ENCODE measurements around the gene SPINK9. TPM values are rescaled to one million over a fixed set of nuclear protein-coding genes. Genes with fewer than 3 reads are reported as not detected.
A peak's percentile ranks its signal among the peaks of the same experiment; 100 is the strongest.
"Not testable (repeated sequence)": the region's sequence is repeated elsewhere in the genome, so short reads cannot be mapped to it uniquely, and the experiment has no call there.

The SPINK9 gene
- total RNA-seq, 4 donors from 2014 or later: not detected

GRCh38 chr5:148309746-148310145 lies 25.6 kb upstream of the SPINK9 start:
- no peak overlapping the region for H3K4me3 ChIP-seq
- no peak for DNase-seq (ENCODE audit: low spot score in 2 of 2)
- H3K9me3 ChIP-seq: peaks cover 9% of the 10 kb centered on the region
- no peaks in the 10 kb centered on the region for H3K36me3 ChIP-seq
- H3K27me3 ChIP-seq: no peaks in the 10 kb centered on the region
- no peaks in the 10 kb centered on the region for H3K4me1 ChIP-seq
- no peak overlapping the region for H3K27ac ChIP-seq
- TF ChIP-seq POLR2A (IDR thresholded peaks at IDR 0.05) (no peak), EP300 (IDR thresholded peaks at IDR 0.05) (no peak), POLR2AphosphoS5 (IDR thresholded peaks at IDR 0.05) (no peak)
- TF ChIP-seq, protein P1, sequence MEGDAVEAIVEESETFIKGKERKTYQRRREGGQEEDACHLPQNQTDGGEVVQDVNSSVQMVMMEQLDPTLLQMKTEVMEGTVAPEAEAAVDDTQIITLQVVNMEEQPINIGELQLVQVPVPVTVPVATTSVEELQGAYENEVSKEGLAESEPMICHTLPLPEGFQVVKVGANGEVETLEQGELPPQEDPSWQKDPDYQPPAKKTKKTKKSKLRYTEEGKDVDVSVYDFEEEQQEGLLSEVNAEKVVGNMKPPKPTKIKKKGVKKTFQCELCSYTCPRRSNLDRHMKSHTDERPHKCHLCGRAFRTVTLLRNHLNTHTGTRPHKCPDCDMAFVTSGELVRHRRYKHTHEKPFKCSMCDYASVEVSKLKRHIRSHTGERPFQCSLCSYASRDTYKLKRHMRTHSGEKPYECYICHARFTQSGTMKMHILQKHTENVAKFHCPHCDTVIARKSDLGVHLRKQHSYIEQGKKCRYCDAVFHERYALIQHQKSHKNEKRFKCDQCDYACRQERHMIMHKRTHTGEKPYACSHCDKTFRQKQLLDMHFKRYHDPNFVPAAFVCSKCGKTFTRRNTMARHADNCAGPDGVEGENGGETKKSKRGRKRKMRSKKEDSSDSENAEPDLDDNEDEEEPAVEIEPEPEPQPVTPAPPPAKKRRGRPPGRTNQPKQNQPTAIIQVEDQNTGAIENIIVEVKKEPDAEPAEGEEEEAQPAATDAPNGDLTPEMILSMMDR (IDR thresholded peaks at IDR 0.05): no peak

- 75% methylated on average over 3 of the region's 3 CpGs for WGBS
- Histone ChIP-seq H3K4me1 (no peaks in the 10 kb centered on the region), H3K27ac (no peak overlapping the region), H3K9me3 (peaks cover 9% of the 10 kb centered on the region), H3K36me3 (no peaks in the 10 kb centered on the region), H3K4me3 (no peak overlapping the region), H3K27me3 (no peaks in the 10 kb centered on the region)
- no peak for DNase-seq (ENCODE audit: low spot score in 2 of 2)
- TF ChIP-seq POLR2A (IDR thresholded peaks at IDR 0.05) (no peak), POLR2AphosphoS5 (IDR thresholded peaks at IDR 0.05) (no peak), EP300 (IDR thresholded peaks at IDR 0.05) (no peak)
- TF ChIP-seq, protein P1 (IDR thresholded peaks at IDR 0.05): no peak
These were observed 23.9 kb upstream of the SPINK9 start for GRCh38 chr5:148311484-148311883.

GRCh38 chr5:148312153-148312552 lies 23.2 kb upstream of the SPINK9 start, which contains the start of gene SPINK7:
TSS of gene SPINK7 (plus strand) at chr5:148312423. CDS start at chr5:148312484, 61 bp downstream.
- Histone ChIP-seq H3K4me3 (no peak within 1 kb of the TSS), H3K27ac (no peak within 1 kb of the TSS), H3K4me1 (no peaks in the 10 kb centered on the region), H3K27me3 (no peaks in the 10 kb centered on the region), H3K36me3 (no peaks in the 10 kb centered on the region), H3K9me3 (peaks cover 9% of the 10 kb centered on the region)
- TF ChIP-seq EP300 (IDR thresholded peaks at IDR 0.05): no peak
- no peak for DNase-seq (ENCODE audit: low spot score in 2 of 2)
- 73% methylated on average over 3 of the region's 3 CpGs for whole genome bisulfite sequencing

DNA sequence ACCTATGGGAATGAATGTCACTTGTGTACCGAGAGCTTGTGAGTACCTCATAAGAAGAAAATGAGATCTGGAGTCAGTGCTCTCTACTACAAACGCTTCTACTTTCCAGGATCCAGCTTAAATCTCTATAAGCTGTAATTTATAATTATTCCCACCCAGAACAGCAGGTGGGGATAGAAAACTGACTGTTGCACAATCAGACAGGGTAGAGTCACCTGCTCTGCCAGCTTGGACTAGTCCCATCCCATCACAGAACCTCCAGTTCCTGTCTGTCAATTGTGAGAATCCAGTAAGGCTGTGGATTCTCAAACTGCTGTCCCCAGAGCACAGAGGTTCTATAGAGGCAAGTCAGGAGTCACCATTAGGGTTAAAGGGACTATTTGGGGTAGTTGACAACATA lies 21.2 kb upstream of the SPINK9 start:
- TF ChIP-seq EP300 (IDR thresholded peaks at IDR 0.05) (no peak), POLR2A (IDR thresholded peaks at IDR 0.05) (no peak), POLR2AphosphoS5 (IDR thresholded peaks at IDR 0.05) (no peak)
- TF ChIP-seq, protein P1 (IDR thresholded peaks at IDR 0.05): no peak
- H3K4me1 ChIP-seq: no peaks in the 10 kb centered on the region
- no peak for DNase-seq (ENCODE audit: low spot score in 2 of 2)
- H3K36me3 ChIP-seq: no peaks in the 10 kb centered on the region
- H3K9me3 ChIP-seq: peaks cover 2% of the 10 kb centered on the region
- H3K27ac ChIP-seq: no peak overlapping the region
- no peak overlapping the region for H3K4me3 ChIP-seq
- no peaks in the 10 kb centered on the region for H3K27me3 ChIP-seq
- WGBS: 63% methylated on average over 2 of the region's 2 CpGs

DNA sequence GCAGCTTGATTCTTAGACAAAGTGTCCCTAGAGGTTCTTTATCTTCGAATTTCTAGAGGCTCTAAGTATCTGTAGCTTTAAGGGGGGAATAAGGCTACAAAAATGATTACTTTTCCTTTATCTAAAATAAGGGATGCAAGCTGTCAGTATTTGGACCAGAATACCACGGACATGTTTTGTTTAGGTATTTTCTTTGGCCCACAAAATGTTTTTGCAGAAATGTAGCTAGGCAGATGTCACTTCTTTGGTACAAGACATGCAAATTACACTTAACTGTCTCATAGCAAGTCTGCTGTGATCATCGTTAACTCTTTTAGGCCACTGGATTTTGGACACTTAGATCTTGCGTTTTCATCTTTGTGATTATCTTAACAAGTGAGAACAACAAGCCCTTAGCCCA lies 20.6 kb upstream of the SPINK9 start:
- Histone ChIP-seq H3K27ac (no peak overlapping the region), H3K4me3 (no peak overlapping the region), H3K9me3 (no peaks in the 10 kb centered on the region), H3K27me3 (no peaks in the 10 kb centered on the region), H3K36me3 (no peaks in the 10 kb centered on the region), H3K4me1 (no peaks in the 10 kb centered on the region)
- TF ChIP-seq POLR2A (IDR thresholded peaks at IDR 0.05): no peak
- DNase-seq (ENCODE audit: low spot score in 2 of 2): no peak
- WGBS: 59% methylated on average over 4 of the region's 4 CpGs

GRCh38 chr5:148320011-148320963 lies 15.1 kb upstream of the SPINK9 start:
- peak overlapping the region; percentile 33 for H3K4me3 ChIP-seq
- H3K27ac ChIP-seq; DNase-seq (ENCODE audit: low spot score in 2 of 2); H3K36me3 ChIP-seq; H3K9me3 ChIP-seq; H3K4me1 ChIP-seq; H3K27me3 ChIP-seq: not testable (repeated sequence)
- 4% methylated on average over 32 of the region's 42 CpGs for WGBS

Measured in suprapubic skin (tissue), 4 donors.